Mesenchymal stem cell (in vitro differentiated cells and primary cell): ENCODE results near the gene NLRP12.
"Not testable (repeated sequence)": the region's sequence is repeated elsewhere in the genome, so short reads cannot be mapped to it uniquely, and the experiment has no call there.

ENCODE experiments used
- DNase-seq: peaks from one replicate; pipeline ENCODE4 v3.0.0-alpha.2; 2013
- H2AFZ ChIP-seq: one replicate; pipeline ENCODE4 v1.6.1; 2013; ENCODE audit warnings: low read depth, mild to moderate bottlenecking, control low read depth, inconsistent platforms, low read length, moderate library complexity
- H2AK5ac ChIP-seq: 2 replicates; pipeline ENCODE4 v1.6.1; 2013; ENCODE audit warnings: low read length, moderate library complexity, mild to moderate bottlenecking, inconsistent platforms; ENCODE audit not compliant: severe bottlenecking
- H2BK120ac ChIP-seq: one replicate; pipeline ENCODE4 v1.6.1; 2013; ENCODE audit warnings: low read depth, mild to moderate bottlenecking, inconsistent platforms, low read length, moderate library complexity
- H2BK12ac ChIP-seq, 2 experiments: one replicate each; pipeline ENCODE4 v1.6.1; 2013; ENCODE audit warnings: inconsistent platforms in 2 of 2, low read length in 2 of 2, mild to moderate bottlenecking in 2 of 2, moderate library complexity in 2 of 2, control low read depth in 1 of 2
- H2BK15ac ChIP-seq: one replicate; pipeline ENCODE4 v1.6.1; 2013; ENCODE audit warnings: mild to moderate bottlenecking, low read depth, inconsistent platforms; ENCODE audit not compliant: poor library complexity, severe bottlenecking
- H2BK5ac ChIP-seq: 2 replicates; pipeline ENCODE4 v1.6.1; 2013; ENCODE audit warnings: low read depth, mild to moderate bottlenecking, low read length, control low read depth, inconsistent platforms; ENCODE audit not compliant: poor library complexity, severe bottlenecking
- H3K14ac ChIP-seq, 2 experiments: one replicate each; pipeline ENCODE4 v1.6.1; 2013; ENCODE audit warnings: inconsistent platforms in 2 of 2, low read length in 2 of 2, control low read depth in 1 of 2, mild to moderate bottlenecking in 1 of 2, moderate library complexity in 1 of 2
- H3K18ac ChIP-seq, 2 experiments: one replicate each; pipeline ENCODE4 v1.6.1; 2013; ENCODE audit warnings: inconsistent platforms in 2 of 2, low read length in 2 of 2, control low read depth in 1 of 2, low read depth in 1 of 2, mild to moderate bottlenecking in 1 of 2
- H3K23ac ChIP-seq, 2 experiments: one replicate each; pipeline ENCODE4 v1.6.1; 2013; ENCODE audit warnings: inconsistent platforms in 2 of 2, low read length in 2 of 2, mild to moderate bottlenecking in 2 of 2, moderate library complexity in 2 of 2, control low read depth in 1 of 2
- H3K27ac ChIP-seq: 2 replicates; pipeline ENCODE4 v1.5.1; 2013; ENCODE audit warnings: mild to moderate bottlenecking, moderate library complexity, low read length, control low read depth, inconsistent platforms; ENCODE audit not compliant: poor library complexity, severe bottlenecking
- H3K27me3 ChIP-seq, 2 experiments: 2 replicates each; pipeline versions ENCODE4 v1.6.1 to v1.7.0; 2013; ENCODE audit warnings: low read length in 2 of 2, mild to moderate bottlenecking in 2 of 2, moderate library complexity in 2 of 2, control low read depth in 1 of 2, inconsistent platforms in 1 of 2; ENCODE audit not compliant: control insufficient read depth in 1 of 2, insufficient read depth in 1 of 2
- H3K36me3 ChIP-seq, 2 experiments: 2 replicates each; pipeline versions ENCODE4 v1.6.1 to v1.7.0; 2013; ENCODE audit warnings: low read length in 2 of 2, control low read depth in 1 of 2, inconsistent platforms in 1 of 2, low read depth in 1 of 2, mild to moderate bottlenecking in 1 of 2; ENCODE audit not compliant: insufficient read depth in 2 of 2, control insufficient read depth in 1 of 2
- H3K4ac ChIP-seq, 2 experiments: one replicate each; pipeline ENCODE4 v1.6.1; 2013; ENCODE audit warnings: inconsistent platforms in 2 of 2, low read length in 2 of 2, mild to moderate bottlenecking in 2 of 2, moderate library complexity in 2 of 2, control low read depth in 1 of 2, low read depth in 1 of 2
- H3K4me1 ChIP-seq: 2 replicates; pipeline ENCODE4 v1.6.1; 2013; ENCODE audit warnings: low read depth, low read length, control low read depth; ENCODE audit not compliant: control insufficient read depth, insufficient read depth
- H3K4me2 ChIP-seq: 2 replicates; pipeline ENCODE4 v1.6.1; 2013; ENCODE audit warnings: low read length, mild to moderate bottlenecking, inconsistent platforms; ENCODE audit not compliant: poor library complexity, severe bottlenecking
- H3K4me3 ChIP-seq, 2 experiments: 2 replicates each; pipeline versions ENCODE4 v1.5.1 to v1.7.0; 2013; ENCODE audit warnings: low read length in 2 of 2, mild to moderate bottlenecking in 2 of 2, control low read depth in 1 of 2, low read depth in 1 of 2; ENCODE audit not compliant: insufficient read depth in 1 of 2
- H3K79me1 ChIP-seq: replicated peaks from 2 replicates; pipeline ENCODE4 v1.6.1; 2013; ENCODE audit warnings: mild to moderate bottlenecking, control low read depth, low read length, inconsistent platforms; ENCODE audit not compliant: poor library complexity, severe bottlenecking
- H3K9ac ChIP-seq: 2 replicates; pipeline ENCODE4 v1.7.0; 2013; ENCODE audit warnings: mild to moderate bottlenecking, low read length, moderate library complexity
- H3K9me3 ChIP-seq: 2 replicates; pipeline ENCODE4 v1.7.0; 2013; ENCODE audit warnings: mild to moderate bottlenecking, low read length; ENCODE audit not compliant: control insufficient read depth
- H4K8ac ChIP-seq: one replicate; pipeline ENCODE4 v1.6.1; 2013; ENCODE audit warnings: inconsistent platforms, mild to moderate bottlenecking, low read length, moderate library complexity
- H4K91ac ChIP-seq: one replicate; pipeline ENCODE4 v1.6.1; 2013; ENCODE audit warnings: mild to moderate bottlenecking, low read length, inconsistent platforms
- WGBS: methylation state at CpG from one replicate; pipeline ENCODE4 v1.1.7; 2013; ENCODE audit warnings: mixed read lengths; 5-methylcytosine and 5-hydroxymethylcytosine counted together

The NLRP12 gene

DNA sequence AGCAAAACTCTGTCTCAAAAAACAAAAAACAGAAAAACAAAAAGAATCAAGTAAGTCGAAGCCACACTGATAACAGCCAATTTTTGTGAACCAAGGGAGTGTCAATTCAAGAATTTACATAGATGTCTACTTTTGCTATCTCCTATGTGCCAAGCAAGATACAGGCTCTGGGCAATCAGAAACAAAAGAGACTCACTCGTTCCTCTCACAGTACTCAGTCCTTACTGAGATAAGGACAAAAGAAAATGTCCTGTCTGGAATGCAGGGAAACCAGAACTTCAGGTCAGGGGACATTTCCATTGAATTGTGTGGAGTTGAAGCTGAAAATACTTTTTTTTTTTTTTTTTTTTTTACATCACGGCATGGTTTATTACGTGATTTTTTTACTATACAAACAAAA lies 53.0 kb downstream of the NLRP12 start:
- Histone ChIP-seq H3K23ac (no peak overlapping the region), H3K4me1 (no peaks in the 10 kb centered on the region), H2BK12ac (no peak overlapping the region), H2AK5ac (no peak overlapping the region), H2AFZ (no peak overlapping the region), H3K4me3 (no peak overlapping the region), H2BK15ac (no peak overlapping the region), H3K18ac (no peak overlapping the region), H2BK120ac (no peak overlapping the region), H3K4ac (no peak overlapping the region), H3K79me1 (no peaks in the 10 kb centered on the region), H4K8ac (no peak overlapping the region), H3K9ac (no peak overlapping the region), H2BK5ac (no peak overlapping the region), H3K27ac (no peak overlapping the region), H3K36me3 (no peaks in the 10 kb centered on the region), H4K91ac (no peak overlapping the region), H3K9me3 (no peaks in the 10 kb centered on the region), H3K27me3 (peaks cover 0 to 19% of the 10 kb centered on the region in 2 experiments), H3K4me2 (no peak overlapping the region), H3K14ac (no peak overlapping the region)
- WGBS, result 83% methylated on average over 1 of the region's 4 CpGs
- no peak for DNase-seq

DNA sequence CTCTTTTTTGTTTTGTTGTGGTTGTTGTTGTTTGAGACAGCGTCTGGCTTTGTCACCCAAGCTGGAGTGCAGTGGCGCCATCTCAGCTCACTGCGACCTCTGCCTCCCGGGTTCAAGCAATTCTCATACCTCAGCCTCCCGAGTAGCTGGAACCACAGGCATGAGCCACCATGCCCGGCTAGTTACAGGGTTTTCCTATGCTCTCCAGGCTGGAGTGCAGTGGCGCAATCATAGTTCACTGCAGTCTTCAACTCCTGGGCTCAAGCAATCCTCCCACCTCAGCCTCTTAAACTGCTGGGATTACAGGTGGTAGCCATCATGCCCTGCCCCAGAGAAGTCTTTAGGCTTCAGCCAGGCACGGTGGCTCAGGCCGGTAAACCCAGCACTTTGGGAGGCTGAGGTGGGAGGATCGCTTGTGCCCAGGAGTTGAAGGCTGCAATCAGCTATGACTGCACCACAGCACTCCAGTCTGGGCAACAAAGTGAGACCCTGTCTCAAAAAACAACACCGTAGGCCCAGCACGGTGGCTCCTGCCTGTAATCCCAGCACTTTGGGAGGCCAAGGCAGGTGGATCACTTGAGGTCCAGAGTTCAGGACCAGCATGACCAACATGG lies 54.3 kb downstream of the NLRP12 start:
- not testable (repeated sequence) for H2AFZ ChIP-seq, H4K8ac ChIP-seq, H3K9ac ChIP-seq, H3K23ac ChIP-seq, H2BK5ac ChIP-seq, H3K9me3 ChIP-seq, H3K4ac ChIP-seq, H4K91ac ChIP-seq, H3K14ac ChIP-seq, H2BK120ac ChIP-seq, H2BK12ac ChIP-seq, H3K27ac ChIP-seq, H3K36me3 ChIP-seq, DNase-seq, H3K4me1 ChIP-seq, H3K4me3 ChIP-seq, H3K18ac ChIP-seq, H2BK15ac ChIP-seq, H3K79me1 ChIP-seq, H2AK5ac ChIP-seq, H3K4me2 ChIP-seq
- WGBS, result 92% methylated on average over 12 of the region's 12 CpGs
- H3K27me3 ChIP-seq, result peaks cover 0 to 10% of the 10 kb centered on the region in 2 experiments

DNA sequence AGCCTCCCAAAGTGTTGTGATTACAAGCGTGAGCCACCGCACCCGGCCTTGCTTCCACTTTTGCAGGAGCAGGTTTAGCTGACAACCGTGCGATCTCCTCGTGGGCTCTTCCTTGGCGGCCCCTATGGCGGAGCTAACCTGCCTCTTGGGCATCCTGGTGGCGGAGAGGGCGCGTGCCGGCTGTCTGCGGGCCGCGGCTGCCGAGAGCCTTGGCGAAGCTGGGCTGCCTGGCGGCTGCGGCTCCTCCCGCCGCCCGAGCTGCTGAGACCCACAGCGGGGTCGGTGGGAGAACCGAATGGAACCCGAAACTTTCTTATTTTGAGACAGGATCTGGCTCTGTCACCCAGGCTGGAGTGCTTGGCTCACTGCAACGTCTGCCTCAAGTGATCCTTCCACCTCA lies 55.7 kb downstream of the NLRP12 start:
- no peak overlapping the region for H2BK120ac ChIP-seq
- WGBS, result 97% methylated on average over 26 of the region's 27 CpGs

DNA sequence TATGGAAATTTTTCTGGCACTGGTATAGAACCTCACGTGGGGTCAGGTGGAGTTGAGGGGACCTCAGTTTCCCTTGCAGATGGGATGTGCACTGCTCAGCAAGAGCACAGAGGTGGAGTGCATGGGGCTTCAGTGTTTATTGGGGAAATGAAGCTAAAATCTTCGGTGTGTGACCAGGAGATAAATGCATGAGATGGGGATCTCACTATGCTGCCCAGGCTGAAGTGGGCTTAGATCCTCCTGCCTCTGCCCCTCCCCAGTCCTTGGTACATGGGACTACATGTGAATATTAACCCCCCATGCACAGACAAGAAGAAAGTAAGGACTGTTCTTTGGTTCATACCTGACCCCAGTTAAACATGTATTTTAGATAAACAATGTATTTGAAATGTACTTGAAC lies 65.1 kb downstream of the NLRP12 start:
- not testable (repeated sequence) for H3K36me3 ChIP-seq, H3K18ac ChIP-seq, H4K8ac ChIP-seq, H3K9ac ChIP-seq, H3K4ac ChIP-seq, H2BK15ac ChIP-seq, H3K27me3 ChIP-seq, H3K27ac ChIP-seq, H3K79me1 ChIP-seq, H3K4me2 ChIP-seq, H2AK5ac ChIP-seq, H3K4me3 ChIP-seq, H3K23ac ChIP-seq, H3K9me3 ChIP-seq, H2BK12ac ChIP-seq, H2BK120ac ChIP-seq, H2AFZ ChIP-seq, H3K4me1 ChIP-seq, DNase-seq, H4K91ac ChIP-seq, H3K14ac ChIP-seq, H2BK5ac ChIP-seq
- 81% methylated on average over 2 of the region's 2 CpGs for WGBS

More for the DNA sequence above, 55.7 kb downstream of the NLRP12 start:
- Histone ChIP-seq H2BK15ac (no peak overlapping the region), H3K27ac (no peak overlapping the region), H3K14ac (no peak overlapping the region), H3K27me3 (peaks cover 0 to 4% of the 10 kb centered on the region in 2 experiments), H3K4me3 (no peak overlapping the region), H2AFZ (no peak overlapping the region), H4K91ac (no peak overlapping the region), H3K36me3 (no peaks in the 10 kb centered on the region), H2BK5ac (no peak overlapping the region), H2BK12ac (no peak overlapping the region), H3K79me1 (no peaks in the 10 kb centered on the region), H3K9me3 (no peaks in the 10 kb centered on the region), H4K8ac (no peak overlapping the region), H3K4me1 (no peaks in the 10 kb centered on the region), H3K23ac (no peak overlapping the region), H2AK5ac (no peak overlapping the region), H3K4ac (no peak overlapping the region), H3K9ac (no peak overlapping the region), H3K18ac (no peak overlapping the region), H3K4me2 (no peak overlapping the region)
- no peak for DNase-seq
